Keratinocyte (primary cell): Measurements from ENCODE around the gene CYP4F3. TPM values are rescaled to one million over a fixed set of nuclear protein-coding genes. Genes with fewer than 3 reads are reported as not detected.

ENCODE experiments used
- DNase-seq: peaks from one replicate; pipeline ENCODE4 v3.0.0-alpha.2; 2011; ENCODE audit warnings: low read depth, missing footprints, low spot score
- FAIRE-seq: peaks from 2 replicates; lab custom pipeline; 2011; peaks lifted over from hg19 to GRCh38; lab: Jason Lieb, UNC
- H2AFZ ChIP-seq: 2 replicates; pipeline ENCODE4 v1.6.0; 2012; ENCODE audit warnings: low read length, control low read depth, inconsistent platforms; ENCODE audit not compliant: control insufficient read depth
- H3K27ac ChIP-seq: 2 replicates; pipeline ENCODE4 v1.5.1; 2011; ENCODE audit warnings: low read length; ENCODE audit not compliant: control insufficient read depth, insufficient read depth
- H3K27me3 ChIP-seq: 3 replicates; pipeline ENCODE4 v1.6.0; 2011; ENCODE audit warnings: low read length; ENCODE audit not compliant: control insufficient read depth, insufficient read depth; ENCODE audit errors: extremely low read depth
- H3K36me3 ChIP-seq, 2 experiments: 2 replicates in 1 of 2; 3 replicates in 1 of 2; pipeline ENCODE4 v1.5.1; 2011; ENCODE audit warnings: low read length in 2 of 2, mild to moderate bottlenecking in 1 of 2; ENCODE audit not compliant: control insufficient read depth in 2 of 2, insufficient read depth in 2 of 2; ENCODE audit errors: extremely low read depth in 1 of 2
- H3K4me1 ChIP-seq: 3 replicates; pipeline ENCODE4 v1.5.1; 2011; ENCODE audit warnings: low read length; ENCODE audit not compliant: control insufficient read depth, insufficient read depth; ENCODE audit errors: extremely low read depth
- H3K4me2 ChIP-seq: 3 replicates; pipeline ENCODE4 v1.6.0; 2011; ENCODE audit warnings: low read depth, low read length; ENCODE audit not compliant: control insufficient read depth, insufficient read depth; ENCODE audit errors: extremely low read depth
- H3K4me3 ChIP-seq, 3 experiments: fragments of 200-600 bp in 1 of 3; sonication (generic) in 1 of 3; 2 replicates in 2 of 3; 3 replicates in 1 of 3; pipeline ENCODE4 v1.5.1; 2011 to 2016; ENCODE audit warnings: low read length in 3 of 3, mild to moderate bottlenecking in 3 of 3, control low read depth in 2 of 3, inconsistent platforms in 1 of 3, low read depth in 1 of 3, mixed read lengths in 1 of 3, mixed run types in 1 of 3, moderate library complexity in 1 of 3; ENCODE audit not compliant: control insufficient read depth in 2 of 3, insufficient read depth in 2 of 3; ENCODE audit errors: extremely low read depth in 1 of 3
- H3K79me2 ChIP-seq: 2 replicates; pipeline ENCODE4 v1.6.0; 2012; ENCODE audit warnings: low read length; ENCODE audit not compliant: control insufficient read depth, insufficient read depth
- H3K9ac ChIP-seq: 3 replicates; pipeline ENCODE4 v1.6.0; 2011; ENCODE audit warnings: low read length; ENCODE audit not compliant: control insufficient read depth, insufficient read depth; ENCODE audit errors: extremely low read depth
- H3K9me1 ChIP-seq: 3 replicates; pipeline ENCODE4 v1.6.0; 2011; ENCODE audit warnings: low read length; ENCODE audit not compliant: control insufficient read depth, insufficient read depth; ENCODE audit errors: extremely low read depth
- H3K9me3 ChIP-seq: 2 replicates; pipeline ENCODE4 v1.5.1; 2012; ENCODE audit warnings: low read depth, low read length; ENCODE audit not compliant: control insufficient read depth
- H4K20me1 ChIP-seq: 3 replicates; pipeline ENCODE4 v1.6.0; 2011; ENCODE audit warnings: low read length; ENCODE audit not compliant: control insufficient read depth, insufficient read depth; ENCODE audit errors: extremely low read depth
- EZH2 ChIP-seq: IDR thresholded peaks from one replicate; pipeline ENCODE4 v1.6.1; 2012; ENCODE audit warnings: inconsistent platforms, mild to moderate bottlenecking, low read length, moderate library complexity
- dilution Hi-C: fragments of 300-500 bp; cut with MboI; formaldehyde crosslinking; loops from one replicate; pipeline ENCODE4 v1.7.0; 2020; ENCODE audit warnings: low sequenced_read_pairs; ENCODE audit not compliant: extremely low pct_ligation_motif_present
- polyA plus RNA-seq, 5 experiments: library from polyadenylated mRNA; depleted of rRNA in 3 of 5; stranded (reverse) in 3 of 5; stranded (forward) in 1 of 5; unstranded in 1 of 5; fragments of >200 nt; gene quantifications; 1 replicate in 1 of 5; 2 replicates in 3 of 5; 3 replicates in 1 of 5; pipeline versions ENCODE4 v1.2.1 to v1.2.3, GENCODE V29; 2011 to 2012; ENCODE audit warnings: missing spikeins in 2 of 5, low read depth in 1 of 5, low replicate concordance in 1 of 5
- TF ChIP-seq, protein P1 (sequence below), 3 experiments: IDR thresholded peaks in 1 of 3; conservative IDR thresholded peaks in 1 of 3; optimal IDR thresholded peaks in 1 of 3; 2 replicates in 2 of 3; 3 replicates in 1 of 3; pipeline versions ENCODE3 to v1.5.1; 2011; ENCODE audit warnings: low read length in 3 of 3, mild to moderate bottlenecking in 3 of 3, moderate library complexity in 2 of 3, control low read depth in 1 of 3, inconsistent platforms in 1 of 3; ENCODE audit not compliant: insufficient read depth in 2 of 3; ENCODE audit errors: extremely low read depth in 1 of 3

The CYP4F3 gene
- polyA plus RNA-seq, 1 donor (not counting 4 experiments of a cell fraction or from before 2014, with no cell fraction given), result 0.76 TPM

DNA sequence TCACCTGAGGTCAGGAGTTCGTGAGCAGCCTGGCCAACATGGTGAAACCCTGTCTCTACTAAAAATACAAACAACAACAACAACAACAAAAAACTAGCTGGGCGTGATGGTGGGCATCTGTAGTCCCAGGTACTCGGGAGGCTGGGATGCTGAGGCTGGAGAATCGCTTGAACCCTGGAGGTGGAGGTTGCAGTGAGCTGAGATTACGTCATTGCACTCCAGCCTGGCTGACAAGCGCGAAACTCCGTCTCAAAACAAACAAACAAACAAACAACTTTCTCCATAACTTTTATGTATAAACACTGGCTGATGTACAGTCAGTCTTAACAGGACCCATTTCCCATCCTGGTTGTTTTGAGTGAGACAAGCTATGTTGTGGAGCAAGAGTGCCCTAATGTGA is 31.4 kb upstream of the CYP4F3 start:
- Histone ChIP-seq H3K9me3 (no peaks in the 10 kb centered on the region), H3K27ac (no peak overlapping the region), H3K4me2 (no peak overlapping the region), H3K36me3 (no peaks in the 10 kb centered on the region), H3K79me2 (no peaks in the 10 kb centered on the region), H2AFZ (no peak overlapping the region), H3K9ac (no peak overlapping the region), H3K27me3 (no peaks in the 10 kb centered on the region), H3K9me1 (no peaks in the 10 kb centered on the region), H4K20me1 (no peaks in the 10 kb centered on the region), H3K4me1 (no peaks in the 10 kb centered on the region), H3K4me3 (no peak overlapping the region)
- dilution Hi-C loops, result no loop called here
- TF ChIP-seq, protein P1, sequence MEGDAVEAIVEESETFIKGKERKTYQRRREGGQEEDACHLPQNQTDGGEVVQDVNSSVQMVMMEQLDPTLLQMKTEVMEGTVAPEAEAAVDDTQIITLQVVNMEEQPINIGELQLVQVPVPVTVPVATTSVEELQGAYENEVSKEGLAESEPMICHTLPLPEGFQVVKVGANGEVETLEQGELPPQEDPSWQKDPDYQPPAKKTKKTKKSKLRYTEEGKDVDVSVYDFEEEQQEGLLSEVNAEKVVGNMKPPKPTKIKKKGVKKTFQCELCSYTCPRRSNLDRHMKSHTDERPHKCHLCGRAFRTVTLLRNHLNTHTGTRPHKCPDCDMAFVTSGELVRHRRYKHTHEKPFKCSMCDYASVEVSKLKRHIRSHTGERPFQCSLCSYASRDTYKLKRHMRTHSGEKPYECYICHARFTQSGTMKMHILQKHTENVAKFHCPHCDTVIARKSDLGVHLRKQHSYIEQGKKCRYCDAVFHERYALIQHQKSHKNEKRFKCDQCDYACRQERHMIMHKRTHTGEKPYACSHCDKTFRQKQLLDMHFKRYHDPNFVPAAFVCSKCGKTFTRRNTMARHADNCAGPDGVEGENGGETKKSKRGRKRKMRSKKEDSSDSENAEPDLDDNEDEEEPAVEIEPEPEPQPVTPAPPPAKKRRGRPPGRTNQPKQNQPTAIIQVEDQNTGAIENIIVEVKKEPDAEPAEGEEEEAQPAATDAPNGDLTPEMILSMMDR (optimal IDR thresholded peaks at IDR 0.05 in 1 of 3, IDR thresholded peaks at IDR 0.05 in 1 of 3, conservative IDR thresholded peaks at IDR 0.05 in 1 of 3; ENCODE audit: extremely low read depth in 1 of 3, insufficient read depth in 2 of 3, low read length in 3 of 3), result no peak
- TF ChIP-seq EZH2, result no peak
- FAIRE-seq (no peak), DNase-seq (no peak)

DNA sequence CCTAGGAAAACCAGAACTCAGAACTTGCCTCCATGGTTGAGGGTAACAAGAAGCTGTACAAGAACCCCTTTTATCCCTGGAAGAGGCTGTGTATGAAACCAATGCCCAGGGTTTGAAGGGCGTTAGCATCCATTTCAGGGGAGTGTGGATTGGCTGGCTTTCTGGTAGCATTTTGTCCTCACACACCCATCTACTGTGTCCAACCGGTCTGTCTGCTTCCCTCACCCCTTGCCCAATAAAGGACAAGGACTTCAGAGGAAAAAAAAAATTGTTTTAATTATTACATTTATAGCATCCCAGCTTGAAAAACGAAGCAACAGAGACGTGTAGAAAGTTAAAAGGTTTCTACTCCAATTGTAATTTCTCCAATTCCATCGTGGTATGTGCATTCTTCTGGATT is 28.4 kb upstream of the CYP4F3 start:
- TF ChIP-seq, protein P1 (optimal IDR thresholded peaks at IDR 0.05 in 1 of 3, IDR thresholded peaks at IDR 0.05 in 1 of 3, conservative IDR thresholded peaks at IDR 0.05 in 1 of 3; ENCODE audit: extremely low read depth in 1 of 3, insufficient read depth in 2 of 3, low read length in 3 of 3), result no peak
- no peak for TF ChIP-seq EZH2
- Histone ChIP-seq H4K20me1 (no peaks in the 10 kb centered on the region), H3K27ac (no peak overlapping the region), H3K36me3 (no peaks in the 10 kb centered on the region), H3K4me1 (no peaks in the 10 kb centered on the region), H3K27me3 (no peaks in the 10 kb centered on the region), H3K4me3 (no peak overlapping the region), H2AFZ (no peak overlapping the region), H3K9ac (no peak overlapping the region), H3K79me2 (no peaks in the 10 kb centered on the region), H3K9me1 (no peaks in the 10 kb centered on the region), H3K4me2 (no peak overlapping the region), H3K9me3 (no peaks in the 10 kb centered on the region)
- FAIRE-seq (no peak), DNase-seq (no peak)
- dilution Hi-C loops, result no loop called here
